Measurements from ENCODE around the gene OR2AT4. TPM values are rescaled to one million over a fixed set of nuclear protein-coding genes. Genes with fewer than 3 reads are reported as not detected.

The OR2AT4 gene
- total and polyA plus RNA-seq, 2 of the 4 experiments (the other 2 are of a cell fraction): not detected

DNA sequence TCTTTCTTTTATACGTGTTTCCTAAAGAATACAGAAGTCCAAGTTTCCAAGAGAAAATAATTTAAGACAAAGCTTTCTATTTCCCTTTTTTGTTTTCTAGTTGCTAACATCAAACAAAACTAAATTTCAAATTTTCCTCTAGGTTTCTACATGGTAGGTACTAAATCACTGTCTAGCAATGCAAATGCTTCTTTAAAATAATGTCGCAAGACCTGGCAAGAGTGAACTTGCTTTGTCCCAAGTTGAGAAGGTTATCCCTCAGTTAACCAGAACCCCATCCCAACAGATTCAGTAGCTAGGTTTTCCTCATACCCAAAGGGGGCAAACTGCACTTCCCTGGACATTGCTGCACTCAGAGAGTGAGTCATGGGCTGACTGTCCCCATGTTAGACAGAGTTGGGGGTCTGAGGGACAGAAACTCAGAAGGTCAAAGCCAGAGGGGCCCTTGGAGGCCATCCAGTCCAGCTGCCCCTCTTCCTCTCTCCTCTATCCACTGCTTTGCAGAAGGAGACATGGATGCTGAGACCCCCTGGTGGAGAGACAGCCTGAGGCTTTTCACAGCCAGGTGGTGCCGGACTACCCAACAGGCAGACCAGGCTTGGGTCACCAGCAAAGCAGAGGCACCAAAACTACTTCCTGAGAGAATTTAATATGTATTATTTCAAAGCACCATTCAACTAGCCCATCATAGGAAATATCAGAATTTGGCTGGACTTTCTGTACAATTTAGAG lies 23.1 kb downstream of the OR2AT4 start:
- CTCF ChIA-PET: interaction anchor here (0.6 kb wide), 1 partner anchor 11 kb away, joined by 3 read pairs; no protein-coding TSS in a partner anchor
- no CpG with 5 or more reads among the region's 3 CpGs for WGBS, 2 experiments (ENCODE audit: extremely low coverage in 2 of 2, insufficient read length in 1 of 2)
- H3K27me3 ChIP-seq (ENCODE audit: control insufficient read depth, insufficient read depth, low read length): peaks cover 47% of the 10 kb centered on the region
- H4K91ac ChIP-seq (ENCODE audit: insufficient read depth, low read depth, low read length): no peak overlapping the region
- H3K4me3 ChIP-seq (ENCODE audit: insufficient read depth, low read depth, low read length): no peak overlapping the region
- no peak overlapping the region for H3K23ac ChIP-seq (ENCODE audit: low read depth, low read length)
- no peak overlapping the region for H4K8ac ChIP-seq (ENCODE audit: low read depth in 2 of 2, low read length in 2 of 2)
- no peak overlapping the region for H3K27ac ChIP-seq (ENCODE audit: insufficient read depth, low read length)
- H2BK120ac ChIP-seq (ENCODE audit: low read depth, low read length): no peak overlapping the region
- no peaks in the 10 kb centered on the region for H3K36me3 ChIP-seq (ENCODE audit: control insufficient read depth, insufficient read depth, low read length)
- H3K4ac ChIP-seq (ENCODE audit: low read depth, low read length): no peak overlapping the region
- ATAC-seq (ENCODE audit: low read depth): no peak
- 0 out of 2 replicates have a peak, but pooled peaks cover 2% of the 10 kb centered on the region for H3K9me1 ChIP-seq (ENCODE audit: insufficient read depth, low read length)
- no peaks in the 10 kb centered on the region for H4K20me1 ChIP-seq (ENCODE audit: insufficient read depth, low read length)
- H2AK5ac ChIP-seq (ENCODE audit: low read depth, low read length): no peak overlapping the region
- no peak overlapping the region for H3K56ac ChIP-seq (ENCODE audit: extremely low read depth, insufficient read depth, low read length)
- no peak overlapping the region for H4K5ac ChIP-seq (ENCODE audit: low read depth, low read length)
- no peaks in the 10 kb centered on the region for H3K9me3 ChIP-seq (ENCODE audit: control insufficient read depth, insufficient read depth, low read length)
- TF ChIP-seq CEBPB (IDR thresholded peaks at IDR 0.05; ENCODE audit: low read depth, low read length) (peak; percentile 53; the same call in 1 of the 2 replicates), POLR2A (IDR thresholded peaks at IDR 0.05; ENCODE audit: low read depth, low read length) (no peak)
- no TSS peak for BruUV-seq (replicated peaks)
- no peaks in the 10 kb centered on the region for H3K4me1 ChIP-seq (ENCODE audit: control insufficient read depth, insufficient read depth, low read length)
- dilution Hi-C loops (cut with HindIII; ENCODE audit: low sequenced_read_pairs, unreplicated experiment): no loop called here
- no peaks in the 10 kb centered on the region for H3K79me1 ChIP-seq (ENCODE audit: low read depth in 1 of 2, low read length in 2 of 2)
- no peak overlapping the region for H2AK9ac ChIP-seq (replicated peaks; ENCODE audit: low read depth, low read length, poor library complexity)
- POLR2A ChIA-PET (ENCODE audit: unreplicated experiment): no interaction called here
- H2BK20ac ChIP-seq (ENCODE audit: low read depth, low read length): no peak overlapping the region
- no peak overlapping the region for H3K4me2 ChIP-seq (ENCODE audit: low read depth, low read length)
- intact Hi-C loops (cut with micrococcal nuclease): no loop called here
- H3K18ac ChIP-seq (ENCODE audit: low read depth, low read length): no peak overlapping the region
- H3K14ac ChIP-seq (replicated peaks; ENCODE audit: low read depth, low read length): no peak overlapping the region
- H2BK5ac ChIP-seq (ENCODE audit: low read depth, low read length, poor library complexity, severe bottlenecking): no peak overlapping the region
- no peak overlapping the region for H3K9ac ChIP-seq (ENCODE audit: low read depth, low read length)
- in situ Hi-C loops (cut with MboI; ENCODE audit: low sequenced_read_pairs): no loop called here
- H2BK15ac ChIP-seq (ENCODE audit: low read depth, low read length): no peak overlapping the region
- no peak overlapping the region for H2AFZ ChIP-seq (replicated peaks; ENCODE audit: low read length, poor library complexity)
- no peak for DNase-seq

Measured in IMR-90 (cell line).